Inflammatory macrophage treated with lipopolysaccharide for 1 hour (primary cell): Measurements from ENCODE around the gene AP3S2.
A peak's percentile ranks its signal among the peaks of the same experiment; 100 is the strongest.
"Not testable (repeated sequence)": the region's sequence is repeated elsewhere in the genome, so short reads cannot be mapped to it uniquely, and the experiment has no call there.

Source experiments
- DNase-seq, 2 donors: peaks; one replicate each; pipeline ENCODE4 v3.0.0-alpha.2; 2020 to 2022

AP3S2 gene

DNA sequence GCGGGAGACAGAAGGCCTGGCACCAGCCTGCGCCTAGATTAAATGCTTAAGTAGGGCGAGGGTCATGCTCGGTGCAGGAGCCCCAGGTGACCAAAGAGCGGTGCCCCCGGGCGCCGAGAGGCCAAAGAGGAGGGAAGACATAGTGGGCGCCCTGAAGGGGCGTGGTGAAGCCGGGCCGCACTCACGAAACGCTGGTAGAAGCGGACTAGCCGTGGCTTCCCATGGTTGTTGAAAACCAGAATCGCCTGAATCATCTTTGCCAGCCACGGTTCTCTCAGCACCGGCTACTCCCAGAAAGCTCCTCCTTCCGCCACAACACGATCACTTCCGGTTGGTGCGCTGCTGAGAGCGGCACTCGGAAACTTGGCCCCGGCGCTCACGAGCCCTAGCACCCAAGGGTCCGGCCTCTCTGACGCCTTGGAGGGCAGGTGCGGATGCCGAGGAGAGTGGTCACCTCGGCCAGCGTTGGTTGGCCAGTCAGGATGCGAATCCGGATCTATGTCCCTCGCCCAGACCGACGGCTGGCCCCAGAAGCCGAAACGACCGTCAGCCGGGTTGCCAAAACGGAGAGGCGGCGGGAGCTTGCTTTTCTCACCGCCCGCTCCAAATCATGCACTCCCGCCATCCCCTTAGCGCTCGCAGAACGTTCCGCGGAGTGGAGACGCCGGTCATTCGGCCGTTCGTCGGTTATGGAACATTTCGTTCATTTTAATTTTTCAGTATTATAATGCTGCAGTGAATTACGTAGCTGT lies at the start of gene AP3S2:
TSS of gene AP3S2 (minus strand) at position 299 of the 752 bp plus-strand sequence. CDS start at position 254, 45 bp downstream.
- peak; percentile 88 to 94 for DNase-seq

DNA sequence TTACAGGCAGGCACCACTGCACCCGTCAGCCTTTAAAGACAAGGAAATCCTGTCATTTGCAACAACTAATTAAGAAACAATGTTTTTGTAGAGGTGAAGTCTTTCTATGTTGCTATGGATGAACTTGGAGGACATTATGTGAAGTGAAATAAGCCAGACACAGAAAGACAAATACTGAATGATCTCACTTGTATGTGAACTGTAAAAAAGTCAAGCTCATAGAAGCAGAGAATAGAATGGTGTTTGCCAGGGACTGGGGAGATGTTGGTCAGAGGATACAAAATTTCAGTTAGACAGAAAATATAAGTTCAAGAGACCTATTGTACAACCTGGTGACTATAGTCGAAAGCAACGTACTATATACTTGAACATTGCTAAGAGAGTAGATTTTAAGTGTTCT lies 46.1 kb upstream of the AP3S2 start:
- DNase-seq, result no peak

DNA sequence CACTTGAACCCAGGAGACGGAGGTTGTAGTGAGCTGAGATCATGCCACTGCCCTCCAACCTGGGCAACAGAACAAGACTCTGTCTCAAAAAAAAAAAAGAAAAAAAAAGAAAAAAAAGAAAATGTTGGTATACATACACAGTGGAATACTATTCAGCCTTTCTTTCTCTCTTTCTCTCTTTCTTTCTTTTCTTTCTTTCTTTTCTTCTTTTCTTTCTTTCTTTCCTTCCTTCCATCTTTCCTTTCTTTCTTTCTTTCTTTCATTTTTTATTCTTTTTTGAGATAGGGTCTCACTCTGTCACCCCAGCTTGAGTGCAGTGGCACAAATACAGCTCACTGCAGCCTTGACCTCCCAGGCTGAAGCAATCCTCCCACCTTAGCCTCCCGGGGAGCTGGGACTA lies 45.6 kb upstream of the AP3S2 start:
- DNase-seq, result not testable (repeated sequence)

DNA sequence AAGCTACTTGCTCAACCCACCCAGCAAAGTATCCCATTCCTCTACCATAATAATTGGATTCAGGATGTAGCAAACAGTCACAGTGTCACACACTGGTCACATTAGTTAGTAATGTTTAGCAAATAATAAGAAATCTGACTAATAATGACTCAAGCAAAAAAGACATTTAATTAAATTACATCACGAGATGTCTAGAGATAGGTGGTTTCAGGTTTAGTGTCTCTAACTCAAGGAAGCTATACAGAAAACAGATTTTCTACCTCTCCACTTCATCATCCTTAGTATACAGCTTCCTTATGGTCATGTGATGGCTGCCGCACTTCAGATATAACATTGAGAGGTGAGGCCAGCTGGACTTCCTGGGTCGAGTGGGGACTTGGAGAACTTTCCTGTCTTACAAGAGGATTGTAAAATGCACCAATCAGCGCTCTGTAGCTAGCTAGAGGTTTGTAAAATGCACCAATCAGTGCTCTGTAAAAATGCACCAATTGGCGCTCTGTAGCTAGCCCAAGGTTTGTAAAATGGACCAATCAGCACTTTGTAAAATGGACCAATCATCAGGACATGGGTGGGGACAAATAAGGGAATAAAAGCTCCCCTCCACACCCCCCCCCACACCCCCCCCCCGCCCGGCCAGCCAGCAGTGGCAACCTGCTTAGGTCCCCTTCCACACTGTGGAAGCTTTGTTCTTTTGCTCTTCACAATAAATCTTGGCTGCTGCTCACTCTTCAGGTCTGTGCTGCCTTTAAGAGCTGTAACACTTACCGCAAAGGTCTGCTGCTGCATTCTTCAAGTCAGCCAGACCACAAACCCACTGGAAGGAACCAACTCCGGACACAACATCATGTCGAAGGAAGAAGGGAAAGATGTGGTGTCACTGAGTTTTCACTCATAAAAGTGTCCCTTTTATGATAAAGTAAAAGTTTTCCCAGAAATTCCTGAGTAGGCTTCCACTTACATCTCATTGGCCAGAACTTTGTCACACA lies 43.9 kb upstream of the AP3S2 start:
- no peak for DNase-seq

DNA sequence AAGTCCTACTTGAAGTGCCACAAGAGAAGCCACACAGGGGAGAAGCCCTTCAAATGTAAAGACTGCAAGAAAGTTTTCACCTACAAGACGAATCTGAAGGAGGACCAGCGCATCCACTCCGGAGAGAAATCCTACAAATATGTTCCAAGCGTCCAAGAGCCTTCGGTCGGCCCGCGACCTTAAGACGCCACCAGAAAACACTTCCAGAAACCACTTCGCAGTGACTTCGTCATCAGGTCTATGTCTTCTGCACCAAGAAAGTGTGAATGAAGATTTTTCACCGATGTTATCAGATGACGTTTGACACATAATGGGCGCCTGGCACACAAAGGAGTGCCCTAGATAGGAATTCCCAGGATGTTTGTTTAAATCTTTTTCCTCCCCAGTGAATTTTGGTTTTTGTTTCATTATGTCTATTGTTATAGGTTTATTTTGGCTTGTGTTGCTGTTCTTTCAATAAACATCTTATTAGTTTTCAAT lies 43.0 kb upstream of the AP3S2 start:
- no peak for DNase-seq

DNA sequence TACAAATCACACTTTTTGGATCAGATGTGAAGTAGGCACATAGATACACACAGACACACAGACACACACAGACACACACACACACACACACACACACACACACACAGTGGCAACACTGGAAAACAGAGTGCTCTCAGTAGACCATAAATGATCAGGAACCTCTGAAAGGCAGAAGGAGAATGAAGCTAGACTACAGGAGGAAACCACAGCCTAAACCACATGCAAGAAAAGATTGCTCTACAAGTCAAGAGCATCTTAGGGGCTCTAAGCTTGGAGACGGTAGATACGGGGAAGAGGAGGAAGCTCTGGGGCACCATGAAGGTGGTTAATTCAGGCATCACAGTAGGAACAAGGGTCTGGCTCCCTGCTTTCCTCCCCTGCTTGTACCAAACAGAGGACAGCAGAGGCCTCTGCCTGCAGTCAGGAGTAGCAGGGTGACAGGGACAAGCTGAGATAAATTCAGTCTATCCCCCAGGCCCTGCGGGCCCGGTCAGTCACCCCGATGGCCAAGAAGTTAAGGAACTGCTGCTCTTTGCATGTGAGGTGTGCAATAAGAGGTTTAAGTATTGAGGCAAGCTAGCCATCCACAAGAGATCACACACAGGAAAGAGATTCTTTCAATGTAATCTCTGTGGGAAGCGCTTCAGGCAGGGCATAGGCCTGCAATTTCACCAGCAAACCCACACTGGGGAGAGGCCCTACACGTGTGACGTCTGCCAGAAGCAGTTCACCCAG lies 42.4 kb upstream of the AP3S2 start:
- no peak for DNase-seq

DNA sequence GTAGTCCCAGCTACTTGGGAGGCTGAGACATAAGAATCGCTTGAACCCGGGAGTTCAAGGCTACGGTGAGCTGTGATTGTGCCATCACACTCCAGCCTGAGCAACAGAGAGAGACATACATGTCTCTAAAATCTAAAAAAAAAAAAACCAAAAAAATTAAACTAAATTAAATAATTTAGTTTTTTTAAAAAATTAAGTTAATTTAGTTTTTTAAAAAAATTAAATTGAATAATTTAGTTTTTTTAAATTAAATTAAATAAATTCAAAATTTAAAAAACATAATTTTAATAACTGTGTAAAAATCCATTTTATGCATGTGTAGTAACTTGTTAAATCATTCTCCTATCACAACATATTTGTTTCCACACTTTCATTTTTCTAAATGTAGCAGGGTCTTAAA lies 39.1 kb upstream of the AP3S2 start:
- no peak for DNase-seq

DNA sequence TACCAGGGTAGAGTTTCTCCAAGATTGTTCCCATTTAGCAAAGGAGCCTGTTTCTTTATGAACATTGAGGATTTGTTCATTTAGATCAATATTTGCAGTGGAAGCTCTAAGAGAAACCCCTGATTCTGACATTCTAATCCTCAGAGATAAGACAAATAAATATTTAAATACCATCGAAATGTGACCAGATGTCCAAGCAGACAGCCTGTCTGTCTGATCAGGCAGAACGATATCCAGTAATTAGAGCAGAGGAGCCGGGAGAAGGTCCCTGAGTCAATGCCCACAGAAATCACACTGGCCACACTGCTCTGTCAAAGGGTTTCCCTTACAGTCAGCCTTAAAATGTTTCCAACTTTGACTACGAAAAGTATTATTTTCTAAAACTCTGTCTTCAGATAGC lies 34.6 kb upstream of the AP3S2 start:
- no peak for DNase-seq

DNA sequence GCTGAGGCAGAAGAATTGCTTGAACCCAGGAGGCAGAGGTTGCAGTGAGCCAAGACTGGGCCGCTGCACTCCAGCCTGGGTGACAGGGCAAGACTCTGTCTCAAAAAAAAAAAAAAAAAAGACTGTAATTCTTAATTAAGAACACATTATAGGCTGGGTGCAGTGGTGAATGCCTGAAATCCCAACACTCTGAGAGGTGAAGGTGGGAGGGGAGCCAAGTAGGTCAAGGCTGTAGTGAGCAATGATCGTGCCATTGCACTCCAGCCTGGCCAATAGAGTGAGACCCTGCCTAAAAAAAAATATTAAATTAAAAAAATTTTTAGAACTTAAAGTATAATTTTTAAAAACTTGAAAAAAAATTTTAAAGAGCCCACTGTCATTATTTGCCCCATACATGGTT lies 32.4 kb upstream of the AP3S2 start:
- no peak for DNase-seq

DNA sequence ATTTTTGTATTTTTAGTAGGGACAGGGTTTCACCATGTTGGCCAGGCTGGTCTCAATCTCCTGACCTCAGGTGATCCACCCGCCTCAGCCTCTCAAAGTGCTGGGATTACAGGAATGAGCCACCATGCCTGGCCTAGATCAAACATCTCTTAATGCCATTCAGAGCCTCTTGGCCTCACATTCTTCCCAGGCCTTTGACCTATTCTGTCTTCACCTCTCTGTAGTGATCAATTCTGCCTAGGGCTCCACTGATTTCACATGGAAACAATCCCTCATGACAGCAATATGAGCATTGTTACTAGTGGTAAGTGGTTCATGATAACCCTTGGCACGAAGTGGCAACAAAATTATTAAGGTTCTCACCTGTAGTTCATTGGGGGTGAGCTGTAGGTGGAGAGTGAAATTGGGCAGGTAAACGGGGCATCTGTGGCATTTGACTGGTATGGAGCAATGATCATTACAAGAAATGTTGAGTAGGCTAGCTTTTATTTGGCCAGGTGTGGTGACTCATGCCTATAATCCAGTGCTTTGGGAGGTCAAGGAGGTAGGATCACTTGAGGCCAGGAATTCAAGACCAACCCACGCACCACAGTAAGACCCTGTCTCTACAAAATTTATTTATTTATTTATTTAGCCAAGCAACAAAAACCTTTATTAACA lies 23.8 kb upstream of the AP3S2 start:
- DNase-seq, result no peak

DNA sequence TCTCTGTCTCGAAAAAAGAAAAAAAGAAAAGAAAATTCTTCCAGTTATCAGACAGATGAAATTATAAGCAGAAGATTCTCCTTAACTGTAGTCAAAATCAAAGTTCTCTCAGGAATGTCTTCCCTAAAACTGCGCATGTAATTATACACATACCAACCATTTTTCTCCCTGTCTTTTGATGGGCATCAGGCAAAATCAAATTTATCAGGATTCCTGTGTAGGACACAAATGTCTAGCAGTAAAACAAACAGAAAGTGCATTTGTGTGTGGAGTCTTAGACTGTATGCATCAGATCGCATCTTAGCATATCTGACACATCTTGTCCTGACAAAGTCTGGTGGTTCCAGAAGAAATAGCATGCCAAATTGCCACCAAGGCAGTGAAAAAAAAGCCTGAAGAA lies 22.9 kb upstream of the AP3S2 start:
- DNase-seq, result no peak

DNA sequence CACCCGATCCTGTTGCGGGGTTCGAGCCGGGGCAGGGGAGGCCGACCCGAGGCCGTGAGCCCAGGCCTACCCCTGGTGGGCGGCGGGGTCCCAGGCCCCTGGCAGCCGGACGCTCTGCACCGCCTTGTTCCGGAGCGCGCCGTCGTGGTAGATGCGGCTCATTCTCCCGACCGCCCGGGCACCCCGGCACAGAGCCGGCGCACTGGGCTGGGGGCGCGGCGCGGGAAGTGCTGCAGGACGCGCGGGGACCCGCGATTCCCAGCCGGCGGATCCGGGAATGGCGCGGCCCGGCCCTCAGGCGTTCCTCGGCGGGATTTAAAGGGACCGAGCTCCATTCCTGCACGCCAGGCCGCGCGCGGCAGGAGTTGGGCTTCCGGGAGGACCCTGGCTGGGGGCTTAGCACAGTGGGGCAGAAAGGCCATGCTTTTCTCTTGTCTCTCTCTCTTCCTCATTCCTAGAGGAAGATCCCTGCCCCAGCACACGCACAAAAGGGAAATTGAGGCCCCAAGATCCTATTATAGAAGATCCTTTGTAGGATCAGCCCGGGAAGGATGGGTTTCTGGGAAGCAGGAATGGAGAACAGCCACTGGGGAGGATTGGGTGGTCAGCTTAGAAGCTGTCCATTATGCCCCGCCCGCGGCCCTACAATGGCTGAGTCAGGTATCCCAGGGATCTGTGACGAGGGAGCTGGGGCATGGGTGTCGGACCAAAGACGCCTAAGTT lies 19.0 kb upstream of the AP3S2 start, which contains the start of gene ARPIN:
TSS of gene ARPIN (minus strand) at position 279 of the 723 bp plus-strand sequence. CDS start at position 162, 117 bp downstream.
- no peak for DNase-seq

DNA sequence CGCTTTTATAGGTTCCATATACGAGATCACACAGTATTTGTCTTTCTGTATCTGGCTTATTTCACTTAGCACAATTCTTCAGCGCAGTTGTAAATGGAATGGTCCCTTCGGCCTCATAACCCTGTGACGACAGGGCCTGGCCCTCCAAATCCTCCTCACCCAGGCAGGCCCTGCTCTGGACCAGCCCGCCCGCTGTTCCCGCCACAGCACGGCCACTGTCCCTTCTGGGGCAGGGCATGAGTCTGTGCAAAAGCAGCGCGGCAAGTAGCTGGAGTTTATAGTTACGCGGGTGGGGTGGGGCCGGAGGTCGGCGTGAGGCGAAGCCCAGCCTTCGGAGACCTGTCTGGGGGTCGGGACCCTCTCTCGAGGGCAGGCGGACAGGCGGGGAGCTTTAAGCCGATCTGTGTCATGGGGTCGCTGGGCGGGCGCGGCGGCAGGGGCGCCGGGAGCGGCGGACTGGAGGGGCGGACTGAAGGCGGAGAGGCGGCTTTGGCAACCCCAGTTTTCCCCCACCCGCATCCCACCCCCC lies 18.4 kb upstream of the AP3S2 start:
- DNase-seq, result no peak

DNA sequence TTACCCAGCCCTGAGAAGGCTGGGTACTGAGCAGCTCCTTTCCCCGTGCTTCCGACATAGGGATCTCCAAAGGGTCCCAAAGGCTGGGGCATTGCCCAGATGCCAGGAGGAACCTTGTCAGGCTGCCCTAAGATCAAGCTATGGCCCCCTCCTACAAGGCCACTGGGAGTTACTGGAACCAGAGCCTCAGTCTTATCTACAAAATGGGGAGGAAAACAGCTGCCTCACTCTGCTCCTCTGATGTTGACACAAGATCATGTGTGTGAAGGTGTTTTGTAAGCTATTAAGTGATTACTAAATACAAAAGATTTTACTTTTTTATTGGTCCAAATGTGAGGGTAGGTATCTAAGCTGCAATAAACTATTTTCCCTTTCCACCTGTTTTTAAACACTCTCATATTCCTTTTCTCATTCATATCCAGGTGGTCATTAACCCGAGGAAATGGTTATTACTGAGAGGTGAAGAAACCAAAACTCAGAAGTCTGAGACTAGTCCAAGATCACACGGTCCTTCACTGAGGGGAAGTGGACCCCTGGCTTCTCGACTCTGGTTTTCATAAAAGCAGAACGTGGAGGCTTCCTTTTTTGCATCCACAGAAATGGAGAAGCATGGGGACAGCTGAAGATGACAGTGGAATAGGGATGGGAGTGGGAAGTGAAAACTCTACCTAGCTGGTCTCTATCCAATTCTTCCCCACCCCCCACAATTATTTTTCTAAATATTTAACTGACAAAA lies 17.3 kb upstream of the AP3S2 start:
- DNase-seq, result peak; percentile 56 to 59

DNA sequence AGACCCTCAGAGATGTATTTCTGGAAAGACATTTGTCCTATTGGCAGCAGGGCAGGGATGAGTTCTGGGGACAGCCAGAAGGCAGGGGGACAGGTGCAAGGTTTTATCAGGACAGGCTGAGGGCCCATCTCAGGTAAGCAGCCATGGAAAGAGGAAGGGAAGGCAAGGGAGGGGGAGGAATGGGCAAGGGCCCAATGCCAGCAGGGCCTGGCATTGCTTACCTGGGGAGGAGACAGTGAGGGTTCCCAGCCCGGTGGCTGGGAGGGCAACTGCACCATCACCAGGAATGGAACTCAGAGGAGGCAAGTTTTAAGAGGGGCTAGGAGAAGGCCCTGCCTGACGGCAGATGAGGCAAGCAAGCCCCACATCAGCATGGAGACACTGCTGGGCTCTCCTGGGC lies 15.8 kb upstream of the AP3S2 start:
- DNase-seq, result no peak

DNA sequence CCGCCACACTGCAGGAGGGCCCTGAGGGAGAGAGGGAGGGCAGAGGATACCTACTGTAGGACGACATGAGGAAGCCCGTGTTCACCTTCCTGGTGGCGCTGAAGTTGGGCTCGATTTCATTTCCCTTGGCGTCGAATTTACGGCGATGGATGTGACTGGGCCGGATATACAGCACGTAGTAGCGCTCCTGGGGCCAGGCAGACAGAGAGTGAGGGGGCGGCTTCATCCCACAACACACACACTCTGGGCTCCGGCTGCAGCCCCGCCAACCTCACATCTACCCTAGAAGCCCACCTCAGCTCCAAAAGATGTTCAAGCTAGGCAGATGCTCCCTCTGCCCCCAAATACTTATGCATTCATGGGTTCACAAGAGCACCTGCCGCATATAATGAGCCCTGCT lies 14.4 kb upstream of the AP3S2 start:
- no peak for DNase-seq

DNA sequence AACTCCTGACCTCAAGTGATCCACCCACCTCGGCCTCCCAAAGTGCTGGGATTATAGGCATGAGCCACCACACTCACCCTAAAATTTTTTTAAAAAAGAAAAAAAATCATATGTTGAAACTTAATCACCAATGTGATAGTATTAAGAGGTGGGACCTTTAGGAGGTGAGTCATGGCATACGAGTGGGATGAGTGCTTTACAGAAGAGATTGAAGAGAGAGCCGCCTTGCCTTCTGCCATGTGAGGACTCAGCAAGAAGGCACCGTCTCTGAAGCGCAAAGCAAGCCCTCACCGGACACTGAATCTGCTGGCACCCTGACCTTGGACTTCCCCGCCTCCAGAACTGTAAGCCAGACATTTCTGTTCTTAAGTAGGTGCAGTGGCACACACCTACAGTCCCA lies 13.5 kb upstream of the AP3S2 start:
- no peak for DNase-seq

DNA sequence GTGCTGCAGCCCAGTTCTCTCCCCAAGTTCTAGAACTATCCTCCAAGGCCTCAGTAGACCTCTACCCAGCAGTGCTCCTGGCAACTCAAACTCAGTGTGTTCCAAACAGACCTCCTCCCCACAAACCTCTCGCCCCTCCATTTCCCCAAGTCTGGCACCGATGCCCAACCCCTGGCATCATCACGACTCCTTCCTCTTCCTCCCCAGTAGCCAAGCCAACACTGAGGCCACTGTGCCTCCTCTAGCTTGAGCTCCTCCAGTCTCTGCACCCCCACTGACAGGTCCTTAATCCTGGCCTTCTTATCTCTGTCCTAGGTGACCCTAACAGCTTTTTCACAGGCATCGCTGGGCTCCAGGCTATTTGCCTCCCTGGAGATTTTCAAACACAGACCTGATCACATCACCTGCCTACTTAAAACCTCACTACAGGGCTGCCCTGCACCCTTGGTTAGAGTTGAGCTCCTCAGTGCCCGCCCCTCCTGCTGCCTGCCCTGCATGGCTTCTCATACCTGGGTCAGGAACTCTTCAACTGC lies 12.1 kb upstream of the AP3S2 start:
- no peak for DNase-seq

DNA sequence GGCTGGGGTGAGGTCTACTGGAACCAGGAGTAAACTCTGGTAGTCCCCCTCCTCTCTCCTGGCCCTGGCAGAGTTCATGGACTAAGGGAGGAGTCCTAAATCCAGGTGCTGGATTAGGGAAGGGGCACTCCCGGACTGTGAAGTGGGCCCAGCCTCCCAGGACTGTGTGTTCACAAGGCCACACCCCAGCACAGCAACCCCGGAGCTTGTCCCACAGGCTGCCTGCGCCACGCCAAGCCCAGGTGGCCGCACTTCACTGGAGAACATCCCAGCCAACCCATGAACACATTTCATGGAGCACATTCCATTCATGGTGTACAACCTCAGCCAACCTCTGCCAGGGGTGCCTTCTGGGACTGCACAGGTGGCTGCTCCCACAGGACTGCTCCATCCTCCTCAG lies 10.7 kb upstream of the AP3S2 start:
- no peak for DNase-seq

DNA sequence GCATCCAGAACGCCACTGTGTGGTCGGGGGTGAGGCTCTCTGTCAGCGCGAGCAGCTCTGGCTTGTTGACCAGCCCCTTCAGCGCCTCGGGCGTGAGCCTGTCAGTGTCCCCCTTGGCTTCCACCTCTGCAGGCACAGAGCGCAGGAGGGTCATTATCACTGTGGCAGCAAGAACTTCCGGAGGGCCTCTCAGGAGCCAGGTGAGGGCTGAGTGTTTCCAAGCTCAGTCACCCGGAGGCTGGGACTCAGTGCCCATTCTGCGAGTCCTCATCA lies 10.0 kb upstream of the AP3S2 start:
- DNase-seq, result no peak
